H1 (cell line): ENCODE results near the gene GMPR. TPM values are rescaled to one million over a fixed set of nuclear protein-coding genes. Genes with fewer than 3 reads are reported as not detected.

Experiments
- CTCF ChIA-PET: fragments of 300-600 bp; sonication (Branson Sonifier 250); formaldehyde crosslinking; loops from one replicate; lab custom pipeline; 2021; ENCODE audit not compliant: partially characterized antibody; lab: Charles Lee
- POLR2A ChIA-PET: fragments of 300-600 bp; sonication (Branson Sonifier 250); formaldehyde crosslinking; loops from one replicate; lab custom pipeline; 2021; ENCODE audit warnings: inconsistent platforms; ENCODE audit not compliant: partially characterized antibody; lab: Charles Lee
- DNase-seq, 2 experiments: peaks; one replicate each; pipeline versions ENCODE4 v3.0.0 to v3.0.0-alpha.2; 2010 to 2022; ENCODE audit warnings: low spot score in 2 of 2, low read depth in 1 of 2, mixed read lengths in 1 of 2
- FAIRE-seq: peaks from 2 replicates; lab custom pipeline; 2011; peaks lifted over from hg19 to GRCh38; lab: Jason Lieb, UNC
- H2AFZ ChIP-seq: 2 replicates; pipeline ENCODE4 v1.8.1; 2012; ENCODE audit warnings: low read length, inconsistent platforms
- H2AK5ac ChIP-seq: 2 replicates; pipeline ENCODE4 v1.6.1; 2013; ENCODE audit warnings: low read depth, low read length
- H2BK120ac ChIP-seq: replicated peaks from 2 replicates; pipeline ENCODE3; 2013; ENCODE audit warnings: low read depth, low read length, inconsistent platforms
- H2BK12ac ChIP-seq: 2 replicates; pipeline ENCODE4 v1.6.1; 2013; ENCODE audit warnings: low read depth, low read length
- H2BK15ac ChIP-seq: 2 replicates; pipeline ENCODE4 v1.6.1; 2013; ENCODE audit warnings: low read length
- H2BK20ac ChIP-seq: 2 replicates; pipeline ENCODE4 v1.6.1; 2013; ENCODE audit warnings: low read length
- H2BK5ac ChIP-seq: 2 replicates; pipeline ENCODE4 v1.6.1; 2013; ENCODE audit warnings: low read depth, low read length
- H3K14ac ChIP-seq: 2 replicates; pipeline ENCODE4 v1.6.1; 2013; ENCODE audit warnings: inconsistent platforms; ENCODE audit not compliant: insufficient read length
- H3K18ac ChIP-seq: 2 replicates; pipeline ENCODE4 v1.6.1; 2013; ENCODE audit warnings: low read length; ENCODE audit errors: extremely low read depth
- H3K23ac ChIP-seq: 2 replicates; pipeline ENCODE4 v1.6.1; 2013; ENCODE audit warnings: inconsistent platforms; ENCODE audit not compliant: insufficient read length
- H3K23me2 ChIP-seq: 2 replicates; pipeline ENCODE4 v1.6.1; 2013; ENCODE audit warnings: low read depth, low read length
- H3K27ac ChIP-seq: 2 replicates; pipeline ENCODE4 v1.6.1; 2011; ENCODE audit warnings: low read depth, low read length, inconsistent platforms
- H3K27me3 ChIP-seq, 4 experiments: replicated peaks in 1 of 4; 1 replicate in 1 of 4; 2 replicates in 3 of 4; pipeline versions ENCODE4 v1.6.1 to v1.8.1; 2011 to 2013; ENCODE audit warnings: low read length in 3 of 4, mild to moderate bottlenecking in 3 of 4, inconsistent platforms in 2 of 4, mixed read lengths in 2 of 4, moderate library complexity in 1 of 4; ENCODE audit not compliant: control insufficient read depth in 3 of 4, insufficient read depth in 3 of 4; ENCODE audit errors: extremely low read depth in 1 of 4
- H3K36me3 ChIP-seq, 4 experiments: 2 replicates each; pipeline versions ENCODE4 v1.6.1 to v1.8.1; 2011 to 2013; ENCODE audit warnings: mild to moderate bottlenecking in 4 of 4, low read length in 3 of 4, moderate library complexity in 2 of 4, control low read depth in 1 of 4, inconsistent platforms in 1 of 4; ENCODE audit not compliant: insufficient read depth in 4 of 4, control insufficient read depth in 2 of 4
- H3K4ac ChIP-seq: replicated peaks from 2 replicates; pipeline ENCODE3; 2013; ENCODE audit warnings: low read length, low read depth, mixed read lengths, inconsistent platforms; ENCODE audit not compliant: insufficient read length
- H3K4me1 ChIP-seq, 4 experiments: replicated peaks in 1 of 4; 1 replicate in 1 of 4; 2 replicates in 3 of 4; pipeline versions ENCODE4 v1.6.1 to v1.8.1; 2011 to 2013; ENCODE audit warnings: low read length in 3 of 4, inconsistent platforms in 2 of 4, mixed read lengths in 1 of 4; ENCODE audit not compliant: insufficient read depth in 4 of 4, control insufficient read depth in 3 of 4
- H3K4me2 ChIP-seq, 2 experiments: 2 replicates each; pipeline versions ENCODE4 v1.6.1 to v1.8.1; 2011 to 2013; ENCODE audit warnings: low read depth in 2 of 2, low read length in 2 of 2, control low read depth in 1 of 2, inconsistent platforms in 1 of 2, mild to moderate bottlenecking in 1 of 2; ENCODE audit not compliant: insufficient read depth in 1 of 2
- H3K4me3 ChIP-seq, 4 experiments: fragments of 200-600, 300-600 bp in 1 of 4; sonication (generic), shearing (Covaris generic), sonication (Bioruptor Twin) in 1 of 4; 2 replicates each; pipeline versions ENCODE4 v1.5.1 to v1.8.1; 2011 to 2016; ENCODE audit warnings: low read length in 4 of 4, low read depth in 3 of 4, control low read depth in 2 of 4, inconsistent platforms in 2 of 4, mild to moderate bottlenecking in 2 of 4, mixed read lengths in 1 of 4, moderate library complexity in 1 of 4; ENCODE audit not compliant: insufficient read depth in 2 of 4; ENCODE audit errors: extremely low read depth in 1 of 4
- H3K56ac ChIP-seq: replicated peaks from 2 replicates; pipeline ENCODE3; 2013; ENCODE audit warnings: low read depth, mild to moderate bottlenecking, mixed read lengths, low read length, inconsistent platforms; ENCODE audit not compliant: insufficient read length
- H3K79me1 ChIP-seq: 2 replicates; pipeline ENCODE4 v1.6.1; 2013; ENCODE audit warnings: low read depth, low read length, control low read depth
- H3K79me2 ChIP-seq, 2 experiments: 2 replicates each; pipeline versions ENCODE4 v1.6.1 to v1.8.1; 2012 to 2013; ENCODE audit warnings: low read length in 2 of 2, mild to moderate bottlenecking in 2 of 2, inconsistent platforms in 1 of 2; ENCODE audit not compliant: insufficient read depth in 2 of 2, control insufficient read depth in 1 of 2
- H3K9ac ChIP-seq, 4 experiments: replicated peaks in 1 of 4; 1 replicate in 1 of 4; 2 replicates in 3 of 4; pipeline versions ENCODE4 v1.6.1 to v1.8.1; 2011 to 2013; ENCODE audit warnings: low read depth in 3 of 4, low read length in 3 of 4, control low read depth in 2 of 4, mild to moderate bottlenecking in 2 of 4, moderate library complexity in 2 of 4, inconsistent platforms in 1 of 4; ENCODE audit errors: extremely low read depth in 1 of 4
- H3K9me3 ChIP-seq, 2 experiments: 2 replicates each; pipeline versions ENCODE4 v1.6.1 to v1.8.1; 2012 to 2013; ENCODE audit warnings: mild to moderate bottlenecking in 2 of 2, moderate library complexity in 2 of 2, control low read depth in 1 of 2, inconsistent platforms in 1 of 2, low read depth in 1 of 2, low read length in 1 of 2, mixed read lengths in 1 of 2; ENCODE audit not compliant: insufficient read depth in 2 of 2
- H4K20me1 ChIP-seq, 2 experiments: replicated peaks in 1 of 2; 2 replicates each; pipeline versions ENCODE3 to v1.8.1; 2011 to 2013; ENCODE audit warnings: inconsistent platforms in 2 of 2, low read length in 2 of 2, mild to moderate bottlenecking in 1 of 2; ENCODE audit not compliant: insufficient read depth in 2 of 2, control insufficient read depth in 1 of 2
- H4K5ac ChIP-seq: 2 replicates; pipeline ENCODE4 v1.6.1; 2013; ENCODE audit warnings: low read length, low read depth, mixed read lengths, inconsistent platforms; ENCODE audit not compliant: insufficient read length
- H4K8ac ChIP-seq: 2 replicates; pipeline ENCODE4 v1.8.0; 2013; ENCODE audit warnings: mild to moderate bottlenecking, moderate library complexity, low read length, inconsistent platforms; ENCODE audit not compliant: insufficient read depth; ENCODE audit errors: extremely low read depth
- H4K91ac ChIP-seq: replicated peaks from 2 replicates; pipeline ENCODE3; 2013; ENCODE audit warnings: low read length, mixed read lengths, inconsistent platforms; ENCODE audit not compliant: insufficient read length
- EP300 ChIP-seq, 2 experiments: IDR thresholded peaks; 1 replicate in 1 of 2; 2 replicates in 1 of 2; pipeline ENCODE4 v1.6.1; 2011 to 2012; ENCODE audit warnings: low read depth in 2 of 2, low read length in 2 of 2, mild to moderate bottlenecking in 2 of 2, borderline replicate concordance in 1 of 2, inconsistent platforms in 1 of 2, moderate library complexity in 1 of 2
- HDAC2 ChIP-seq, 2 experiments: fragments of 300-600 bp in 1 of 2; sonication (generic) in 1 of 2; IDR thresholded peaks; 2 replicates each; pipeline ENCODE4 v1.6.1; 2011 to 2012; ENCODE audit warnings: low read depth in 2 of 2, low read length in 2 of 2, mild to moderate bottlenecking in 2 of 2, moderate library complexity in 2 of 2, borderline replicate concordance in 1 of 2, inconsistent platforms in 1 of 2
- POLR2A ChIP-seq, 2 experiments: IDR thresholded peaks; 1 replicate in 1 of 2; 2 replicates in 1 of 2; pipeline ENCODE4 v1.6.1; 2011; ENCODE audit warnings: low read depth in 2 of 2, low read length in 2 of 2, mild to moderate bottlenecking in 2 of 2; ENCODE audit errors: control extremely low read depth in 1 of 2
- POU5F1 ChIP-seq: IDR thresholded peaks from 2 replicates; pipeline ENCODE4 v1.6.1; 2011; ENCODE audit warnings: low read depth, mild to moderate bottlenecking, low read length, moderate library complexity
- RAD21 ChIP-seq, 2 experiments: IDR thresholded peaks in 1 of 2; conservative IDR thresholded peaks in 1 of 2; 2 replicates each; pipeline ENCODE4 v1.6.1; 2011; ENCODE audit warnings: low read depth in 2 of 2, low read length in 2 of 2, improper control_type of control experiment in 1 of 2, inconsistent platforms in 1 of 2, mild to moderate bottlenecking in 1 of 2, moderate library complexity in 1 of 2
- RFX5 ChIP-seq: IDR thresholded peaks from 2 replicates; pipeline ENCODE4 v1.6.1; 2011; ENCODE audit warnings: low read depth, low read length, improper control_type of control experiment, borderline replicate concordance
- RNF2 ChIP-seq: fragments of 200-900, 300-1000 bp; sonication (generic); IDR thresholded peaks from 2 replicates; pipeline ENCODE4 v1.7.1; 2016; ENCODE audit warnings: borderline replicate concordance, low read depth, mild to moderate bottlenecking, antibody characterized with exemption, low read length; ENCODE audit not compliant: poor library complexity, severe bottlenecking; ENCODE audit errors: missing control alignments
- SIN3A ChIP-seq, 2 experiments: IDR thresholded peaks in 1 of 2; conservative IDR thresholded peaks in 1 of 2; 2 replicates each; pipeline ENCODE4 v1.6.1; 2011 to 2012; ENCODE audit warnings: low read length in 2 of 2, improper control_type of control experiment in 1 of 2, low read depth in 1 of 2, mild to moderate bottlenecking in 1 of 2
- TBP ChIP-seq: IDR thresholded peaks from 2 replicates; pipeline ENCODE4 v1.6.1; 2011; ENCODE audit warnings: low read depth, low read length, improper control_type of control experiment
- TCF12 ChIP-seq: IDR thresholded peaks from 2 replicates; pipeline ENCODE4 v1.6.1; 2011; ENCODE audit warnings: low read depth, mild to moderate bottlenecking, low read length
- WGBS, 2 experiments: shearing (Covaris generic) in 1 of 2; methylation state at CpG; one replicate each; pipeline versions ENCODE4 v1.1.6 to v1.1.7; 2013 to 2015; ENCODE audit warnings: low lambda C conversion rate in 2 of 2, mixed read lengths in 2 of 2, inconsistent platforms in 1 of 2, low coverage in 1 of 2, missing lambda C conversion rate in 1 of 2; ENCODE audit not compliant: insufficient replicate concordance in 2 of 2, insufficient coverage in 1 of 2, insufficient read length in 1 of 2; ENCODE audit errors: extremely low coverage in 1 of 2, missing lambda C conversion rate in 1 of 2; 5-methylcytosine and 5-hydroxymethylcytosine counted together
- polyA plus RNA-seq, 7 experiments: library from polyadenylated mRNA; depleted of rRNA in 3 of 7; stranded (reverse) in 5 of 7; unstranded in 2 of 7; fragments of >200 nt in 5 of 7; fragments of 200-250 nt in 2 of 7; gene quantifications; 1 replicate in 5 of 7; 2 replicates in 1 of 7; 4 replicates in 1 of 7; pipeline versions ENCODE4 v1.2.1 to v1.2.3, GENCODE V29; 2011 to 2013; ENCODE audit warnings: missing spikeins in 2 of 7, mixed read lengths in 2 of 7
- total RNA-seq: library from RNA; stranded (reverse); fragmentation: NEBNext Ultra II Directional; extraction: Animal tissue kit (Norgen Biotek cat#: 25700); gene quantifications from 2 replicates; pipeline ENCODE4 v1.2.1, GENCODE V29; 2021

The GMPR gene
- total and polyA plus RNA-seq, 2 of the 8 experiments (the other 6 are each of a cell fraction or from before 2014, with no cell fraction given), result 0.99 to 1.2 TPM

- Histone ChIP-seq H4K91ac (no peak overlapping the region), H3K9me3 (no peaks in the 10 kb centered on the region; a peak in 1 of 4 replicates), H2BK20ac (no peak overlapping the region), H3K9ac (no peak overlapping the region), H3K79me2 (no peaks in the 10 kb centered on the region), H3K4ac (no peak overlapping the region), H3K14ac (no peak overlapping the region), H3K18ac (no peak overlapping the region), H4K20me1 (no peaks in the 10 kb centered on the region), H3K36me3 (no peaks in the 10 kb centered on the region), H3K27ac (no peak overlapping the region), H3K23ac (no peak overlapping the region), H2AFZ (no peak overlapping the region; the same call in 1 of the 2 replicates), H4K8ac (no peak overlapping the region), H3K4me3 (peak overlapping the region in 1 of 4 experiments; percentile 32; a peak in 2 of 8 replicates), H2BK12ac (no peak overlapping the region), H3K79me1 (no peaks in the 10 kb centered on the region), H2BK5ac (no peak overlapping the region), H3K56ac (no peak overlapping the region), H2BK120ac (no peak overlapping the region), H3K27me3 (no peaks in the 10 kb centered on the region), H2AK5ac (no peak overlapping the region), H4K5ac (no peak overlapping the region), H3K4me1 (peaks cover 0 to 5% (median 3%) of the 10 kb centered on the region in 4 experiments; a peak in 3 of 7 replicates), H3K4me2 (peak overlapping the region in 1 of 2 experiments; percentile 52; a peak in 2 of 4 replicates), H3K23me2 (no peaks in the 10 kb centered on the region), H2BK15ac (no peak overlapping the region)
- peak; percentile 64 to 91 for DNase-seq
- CTCF ChIA-PET, result interaction anchor here (0.6 to 9.7 kb wide), 42 partner anchors 8 to 754 kb away, joined by 3 to 92 read pairs (median 3); no protein-coding TSS in a partner anchor
- WGBS, 2 experiments, result 20 to 91% methylated on average over 1 to 7 of the region's 7 CpGs
- FAIRE-seq, result peak; percentile 60
- POLR2A ChIA-PET, result no interaction called here
- TF ChIP-seq RNF2 (no peak), RFX5 (no peak), TBP (0 out of 2 replicates have a peak, but pooled peaks have one; percentile 20), HDAC2 (IDR thresholded peaks at IDR 0.05; ENCODE audit: borderline replicate concordance in 1 of 2, low read depth in 2 of 2, low read length in 2 of 2) (0 out of 4 replicates have a peak, but pooled peaks of 1 of the 2 experiments have one; percentile 42), POU5F1 (no peak), SIN3A (conservative IDR thresholded peaks at IDR 0.05 in 1 of 2, IDR thresholded peaks at IDR 0.05 in 1 of 2; ENCODE audit: low read depth in 1 of 2, low read length in 2 of 2) (no peak), EP300 (IDR thresholded peaks at IDR 0.05; ENCODE audit: borderline replicate concordance in 1 of 2, low read depth in 2 of 2, low read length in 2 of 2) (peak in 1 of 2 experiments; percentile 34; a peak in 1 of 3 replicates), TCF12 (0 out of 2 replicates have a peak, but pooled peaks have one; percentile 10), POLR2A (IDR thresholded peaks at IDR 0.05; ENCODE audit: control extremely low read depth in 1 of 2, low read depth in 2 of 2, low read length in 2 of 2) (no peak), RAD21 (IDR thresholded peaks at IDR 0.05 in 1 of 2, conservative IDR thresholded peaks at IDR 0.05 in 1 of 2; ENCODE audit: low read depth in 2 of 2, low read length in 2 of 2) (peak; percentile 92 to 95)
These were observed 93.8 kb downstream of the GMPR start for GRCh38 chr6:16332175-16332542.
